NCI-H1092 treated with DMSO at 0.1 percent for 48 hours (cell line): Measurements from ENCODE around the gene FAHD2A.
"Not testable (repeated sequence)": the region's sequence is repeated elsewhere in the genome, so short reads cannot be mapped to it uniquely, and the experiment has no call there.

Experiments
- DNase-seq: peaks from one replicate; lab custom pipeline; 2025; lab: John Stamatoyannopoulos, UW

The FAHD2A gene

DNA sequence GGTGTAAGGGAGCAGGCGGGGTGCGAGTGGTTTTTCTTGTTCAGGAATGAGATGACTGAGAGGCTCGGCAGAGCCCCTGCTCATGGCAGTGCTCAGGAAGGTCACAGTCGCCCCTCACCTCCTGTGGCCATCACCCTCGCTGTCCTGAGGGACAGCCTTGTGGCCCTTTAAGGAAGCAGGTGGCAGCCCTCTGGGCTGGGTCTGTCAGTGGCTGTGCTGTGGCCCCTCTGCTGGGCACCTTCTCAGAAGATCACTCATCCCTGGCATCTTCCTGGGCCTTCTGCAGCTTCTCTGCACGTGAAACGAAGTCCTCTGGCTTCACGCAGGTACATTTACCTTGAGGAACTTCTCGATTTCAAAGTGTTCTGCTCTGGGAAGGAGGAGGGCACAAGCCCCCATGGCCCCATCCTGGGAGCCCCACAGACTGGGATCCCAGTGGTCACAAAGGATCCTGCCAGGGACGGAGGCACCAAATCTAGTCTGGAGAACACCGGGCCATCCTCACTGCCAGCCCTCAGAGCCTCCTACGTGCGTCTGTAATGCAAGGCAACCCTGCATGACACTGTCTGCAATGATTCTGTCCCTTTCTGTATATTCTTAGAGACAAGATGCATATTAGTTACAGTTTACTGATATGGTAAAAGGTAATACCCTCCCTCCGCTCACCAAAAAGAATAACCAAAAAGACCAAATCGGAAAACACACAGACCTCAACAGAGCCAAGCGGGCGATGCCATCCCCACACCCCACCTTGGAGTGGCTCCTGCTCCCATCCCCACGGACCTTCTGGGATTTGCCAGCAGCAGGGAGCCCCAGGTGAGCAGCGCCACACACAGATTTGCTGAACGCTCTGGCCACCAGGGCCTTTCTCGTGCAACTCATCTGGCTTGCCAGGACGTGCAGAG lies 25.9 kb upstream of the FAHD2A start:
- no peak for DNase-seq

DNA sequence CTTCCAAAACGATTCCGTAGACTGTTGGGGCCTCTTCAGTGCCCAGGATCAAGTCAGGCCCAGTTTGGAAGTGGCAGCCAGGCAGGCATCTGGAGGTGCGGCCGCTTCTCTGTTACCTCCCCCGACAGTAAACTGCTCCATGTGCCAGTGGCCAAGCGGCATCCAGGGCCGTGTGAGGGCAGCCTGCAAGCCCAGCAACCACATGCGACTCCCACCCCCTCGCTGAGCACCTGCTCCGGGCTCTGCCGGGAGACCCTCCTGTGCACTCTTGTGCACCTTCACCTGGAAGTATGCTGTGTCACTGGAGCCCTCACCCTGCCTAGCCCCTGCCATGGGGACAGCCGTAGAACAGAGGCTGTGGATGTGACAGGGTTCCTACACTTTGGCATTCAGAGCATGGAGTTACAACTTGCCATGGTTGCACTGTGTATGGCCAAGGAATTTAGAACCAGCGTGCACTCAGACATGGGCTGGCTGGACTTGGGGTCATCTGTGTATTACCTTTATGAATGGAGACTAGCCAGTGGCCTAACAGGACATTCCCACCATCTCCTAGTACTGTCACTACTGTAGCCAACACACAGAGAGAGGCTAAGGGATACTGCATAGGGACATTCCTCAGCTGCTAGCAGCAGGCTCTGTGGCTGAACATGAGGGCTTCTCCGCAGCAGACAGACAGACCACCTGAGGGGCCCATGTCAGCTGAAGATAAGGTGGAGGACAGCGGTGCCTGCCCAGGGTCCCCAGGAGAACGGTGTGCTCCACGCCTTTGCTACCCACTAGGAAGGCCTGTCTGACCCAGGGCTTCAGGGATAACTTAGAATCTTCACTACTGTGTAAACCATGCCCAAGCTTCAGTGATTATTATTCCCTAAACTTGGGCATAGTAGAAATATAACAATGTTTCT lies 25.0 kb upstream of the FAHD2A start:
- no peak for DNase-seq

DNA sequence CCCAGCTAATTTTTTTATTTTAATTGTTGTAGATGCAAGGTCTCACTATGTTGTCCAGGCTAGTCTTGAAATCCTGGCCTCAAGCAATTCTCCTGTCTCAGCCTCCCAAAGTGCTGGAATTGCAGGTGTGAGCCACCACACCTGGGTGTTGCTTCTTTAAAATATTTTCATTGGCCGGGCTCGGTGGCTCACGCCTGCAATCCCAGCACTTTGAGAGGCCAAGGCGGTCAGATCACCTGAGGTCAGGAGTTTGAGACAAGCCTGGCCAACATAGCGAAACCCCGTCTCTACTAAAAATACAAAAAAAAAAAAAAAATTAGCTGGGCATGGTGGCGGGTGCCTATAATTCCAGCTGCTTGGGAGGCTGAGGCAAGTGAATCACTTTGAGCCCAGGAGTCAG lies 24.2 kb upstream of the FAHD2A start:
- not testable (repeated sequence) for DNase-seq

DNA sequence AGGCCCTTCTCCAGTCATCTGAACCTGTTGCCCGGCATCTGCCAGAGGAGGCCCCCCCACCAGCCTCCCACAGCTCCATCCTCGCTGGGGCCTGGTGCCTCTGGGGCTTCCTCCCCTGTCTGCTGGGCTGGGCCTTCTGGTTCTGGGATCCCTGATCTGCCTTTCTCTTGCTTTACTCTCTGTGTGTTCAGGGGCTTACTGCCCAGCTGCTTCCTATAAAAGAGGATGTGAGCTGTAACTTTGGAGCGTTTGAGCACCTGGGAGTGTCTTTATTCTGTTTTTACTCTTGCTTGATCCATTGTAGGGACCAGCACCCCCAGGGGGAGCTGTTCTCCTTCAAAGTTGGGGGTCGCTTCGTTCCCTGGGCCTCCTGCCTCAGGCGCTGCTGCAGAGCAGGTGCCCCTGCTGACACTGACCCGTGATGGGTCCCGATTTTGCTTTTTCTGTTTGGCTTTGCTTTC lies 23.1 kb upstream of the FAHD2A start:
- no peak for DNase-seq

DNA sequence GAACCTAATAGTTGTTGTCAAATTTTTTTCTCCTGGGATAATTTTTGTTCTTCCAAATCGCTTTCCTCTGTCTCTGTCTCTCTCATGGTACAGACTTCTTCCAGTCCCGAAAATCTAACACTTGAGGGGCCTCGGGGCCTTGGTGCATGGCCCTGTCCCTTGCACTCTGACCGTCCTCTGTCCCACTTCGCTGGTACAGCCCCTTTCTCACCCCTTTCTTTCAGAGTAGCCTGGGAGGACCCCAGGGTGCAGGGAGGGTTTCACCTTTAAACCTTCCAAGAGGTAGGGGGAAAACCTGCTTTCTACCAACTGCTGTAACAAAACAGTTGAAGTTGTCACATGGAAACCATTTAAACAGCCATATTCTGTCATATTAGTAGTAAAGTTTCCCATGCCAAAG lies 22.2 kb upstream of the FAHD2A start:
- no peak for DNase-seq

DNA sequence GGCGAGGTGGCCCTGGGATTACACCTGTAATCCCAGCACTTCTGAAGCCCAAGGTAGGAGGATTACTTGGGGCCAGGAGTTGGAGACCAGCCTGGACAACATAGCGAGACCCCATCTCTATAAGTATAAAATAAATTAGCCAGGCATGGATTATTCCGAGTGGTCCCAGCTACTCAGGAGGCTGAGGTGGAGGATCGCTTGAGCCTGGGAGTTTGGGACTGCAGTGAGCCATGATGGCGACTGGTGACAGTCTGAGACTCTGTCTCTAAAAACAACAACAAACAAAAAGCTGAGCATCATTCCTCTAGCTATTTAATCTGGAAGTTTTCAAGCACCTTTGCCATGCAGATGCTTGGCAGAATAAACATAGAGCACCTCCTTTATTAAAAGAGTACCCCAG lies 21.8 kb upstream of the FAHD2A start:
- no peak for DNase-seq

DNA sequence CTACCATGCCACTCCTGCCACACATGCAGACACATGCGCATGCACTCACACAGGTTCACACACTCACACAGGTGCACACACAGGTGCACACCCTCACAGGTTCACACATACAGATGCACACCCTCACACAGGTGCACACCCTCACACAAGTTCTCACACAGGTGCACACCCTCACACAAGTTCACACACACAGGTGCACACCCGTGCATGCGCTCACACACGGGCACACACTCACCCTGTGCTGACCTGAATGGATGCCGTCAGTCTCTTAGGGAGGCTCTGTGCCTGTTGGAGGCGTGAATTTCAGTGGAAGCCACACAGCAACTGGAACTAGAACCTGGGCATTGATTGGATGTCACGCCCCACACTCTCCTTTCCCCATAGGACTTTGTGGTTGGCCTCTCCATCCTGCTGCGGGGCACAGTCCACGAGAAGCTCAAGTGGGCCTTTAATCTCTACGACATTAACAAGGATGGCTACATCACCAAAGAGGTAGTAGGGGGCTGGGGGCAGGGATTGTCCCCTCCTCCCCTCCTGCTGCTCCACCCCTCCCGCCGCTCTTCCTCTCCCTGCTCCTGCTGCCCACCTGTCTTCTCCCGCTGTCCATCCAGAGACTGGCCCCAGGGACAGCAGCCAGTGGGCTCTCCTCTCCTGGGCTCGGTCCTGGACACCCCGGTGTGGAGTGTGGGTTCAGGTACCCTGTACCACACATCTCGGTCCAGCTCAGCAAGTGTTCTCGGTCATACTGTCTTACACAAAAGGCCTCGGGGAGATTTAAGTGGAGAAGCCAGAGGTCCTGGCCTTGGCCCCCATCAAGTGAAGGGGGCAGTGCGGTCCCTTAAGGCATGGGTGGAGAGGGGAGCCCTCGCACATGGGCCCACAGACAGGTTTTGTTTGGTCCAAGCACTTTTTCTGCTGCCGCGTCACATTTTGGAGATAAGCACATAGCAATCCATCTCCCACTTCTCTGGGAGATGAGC lies 21.0 kb upstream of the FAHD2A start:
- no peak for DNase-seq

DNA sequence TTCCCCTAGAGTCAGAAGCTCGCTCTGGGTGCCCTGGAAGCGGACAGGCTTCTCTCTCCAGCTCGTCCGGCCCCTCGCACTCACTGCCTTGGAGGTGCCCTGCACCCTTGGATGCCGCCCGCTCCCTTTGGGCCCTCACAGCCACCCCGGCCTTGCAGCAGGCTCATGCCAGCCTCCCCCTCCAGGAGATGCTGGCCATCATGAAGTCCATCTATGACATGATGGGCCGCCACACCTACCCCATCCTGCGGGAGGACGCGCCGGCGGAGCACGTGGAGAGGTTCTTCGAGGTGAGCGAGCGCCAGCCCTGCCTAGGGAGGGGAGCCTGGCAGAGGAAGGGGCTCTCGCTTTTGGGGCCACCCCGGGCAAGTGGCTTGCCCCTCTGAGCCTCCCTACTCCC lies 20.3 kb upstream of the FAHD2A start:
- no peak for DNase-seq

DNA sequence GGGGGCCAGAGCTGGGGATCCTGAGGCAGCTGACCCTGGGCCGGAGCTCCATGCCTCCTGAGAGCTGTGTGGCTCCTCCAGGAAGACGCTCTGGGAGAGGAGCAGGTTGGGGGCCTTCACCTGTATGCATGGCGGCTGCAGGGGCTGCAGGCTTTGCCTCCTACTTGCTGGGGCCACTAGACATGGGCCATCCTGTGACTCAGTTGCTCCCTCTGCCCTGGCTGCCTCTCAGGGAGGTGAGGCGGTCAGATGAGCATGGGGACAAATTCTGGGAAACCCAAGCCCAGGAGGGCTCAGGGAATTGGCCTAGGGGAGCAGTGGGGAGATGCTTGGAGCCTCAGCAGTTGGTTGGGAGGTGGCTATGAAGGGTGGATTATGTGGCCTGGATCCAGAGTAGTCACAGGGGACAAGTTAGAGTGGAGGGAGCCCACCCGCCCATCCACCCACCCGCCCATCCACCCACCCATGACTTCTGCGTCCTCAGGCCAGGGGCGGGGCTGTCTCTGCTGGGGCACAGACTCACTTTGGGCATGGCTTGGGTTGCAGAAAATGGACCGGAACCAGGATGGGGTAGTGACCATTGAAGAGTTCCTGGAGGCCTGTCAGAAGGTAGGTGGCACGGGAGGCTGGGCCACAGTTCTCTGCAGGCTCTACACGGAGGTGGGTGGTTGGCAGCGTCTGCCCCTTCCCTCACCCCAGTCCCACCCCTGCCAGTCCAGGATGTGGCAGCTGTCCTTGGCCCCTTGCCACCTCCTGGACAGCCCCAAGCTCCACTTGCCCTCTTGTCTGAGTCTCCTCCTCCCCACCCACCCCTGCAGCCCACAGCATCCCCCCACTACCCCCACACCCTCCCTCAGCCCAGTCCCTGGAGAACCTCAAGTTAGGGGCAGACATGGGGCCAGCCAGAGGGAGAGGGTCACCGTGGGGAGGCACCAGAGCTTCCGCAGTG lies 19.5 kb upstream of the FAHD2A start:
- DNase-seq = no peak

DNA sequence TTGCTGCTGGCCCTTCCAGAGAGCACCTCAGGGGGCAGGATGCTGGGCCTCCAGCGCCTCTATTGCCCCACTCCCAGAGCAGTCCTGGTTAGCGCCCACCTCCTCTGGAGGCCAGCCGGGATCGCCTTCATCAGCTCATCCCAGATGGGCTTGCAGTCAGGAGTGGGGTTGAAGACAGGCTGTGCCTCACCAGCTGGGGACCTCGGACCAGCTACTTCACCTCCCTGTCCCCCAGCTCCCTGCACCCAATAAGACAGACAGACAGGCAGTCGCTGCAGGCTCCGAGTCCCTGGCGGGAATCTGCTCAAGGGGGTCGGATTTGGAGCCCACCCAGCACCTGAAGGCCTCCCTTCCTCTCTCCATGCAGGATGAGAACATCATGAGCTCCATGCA lies 18.9 kb upstream of the FAHD2A start:
- DNase-seq = no peak

DNA sequence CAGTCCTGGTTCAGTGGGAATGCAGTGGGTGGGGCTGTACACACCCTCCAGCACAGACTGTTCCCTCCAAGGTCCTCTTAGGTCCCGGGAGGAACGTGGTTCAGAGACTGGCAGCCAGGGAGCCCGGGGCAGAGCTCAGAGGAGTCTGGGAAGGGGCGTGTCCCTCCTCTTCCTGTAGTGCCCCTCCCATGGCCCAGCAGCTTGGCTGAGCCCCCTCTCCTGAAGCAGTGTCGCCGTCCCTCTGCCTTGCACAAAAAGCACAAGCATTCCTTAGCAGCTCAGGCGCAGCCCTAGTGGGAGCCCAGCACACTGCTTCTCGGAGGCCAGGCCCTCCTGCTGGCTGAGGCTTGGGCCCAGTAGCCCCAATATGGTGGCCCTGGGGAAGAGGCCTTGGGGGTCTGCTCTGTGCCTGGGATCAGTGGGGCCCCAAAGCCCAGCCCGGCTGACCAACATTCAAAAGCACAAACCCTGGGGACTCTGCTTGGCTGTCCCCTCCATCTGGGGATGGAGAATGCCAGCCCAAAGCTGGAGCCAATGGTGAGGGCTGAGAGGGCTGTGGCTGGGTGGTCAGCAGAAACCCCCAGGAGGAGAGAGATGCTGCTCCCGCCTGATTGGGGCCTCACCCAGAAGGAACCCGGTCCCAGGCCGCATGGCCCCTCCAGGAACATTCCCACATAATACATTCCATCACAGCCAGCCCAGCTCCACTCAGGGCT lies 17.5 kb upstream of the FAHD2A start:
- DNase-seq = no peak

DNA sequence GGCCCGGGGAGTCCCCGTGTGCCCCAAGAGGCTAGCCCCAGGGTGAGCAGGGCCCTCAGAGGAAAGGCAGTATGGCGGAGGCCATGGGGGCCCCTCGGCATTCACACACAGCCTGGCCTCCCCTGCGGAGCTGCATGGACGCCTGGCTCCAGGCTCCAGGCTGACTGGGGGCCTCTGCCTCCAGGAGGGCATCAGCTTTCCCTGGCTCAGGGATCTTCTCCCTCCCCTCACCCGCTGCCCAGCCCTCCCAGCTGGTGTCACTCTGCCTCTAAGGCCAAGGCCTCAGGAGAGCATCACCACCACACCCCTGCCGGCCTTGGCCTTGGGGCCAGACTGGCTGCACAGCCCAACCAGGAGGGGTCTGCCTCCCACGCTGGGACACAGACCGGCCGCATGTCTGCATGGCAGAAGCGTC lies 16.9 kb upstream of the FAHD2A start:
- no peak for DNase-seq

DNA sequence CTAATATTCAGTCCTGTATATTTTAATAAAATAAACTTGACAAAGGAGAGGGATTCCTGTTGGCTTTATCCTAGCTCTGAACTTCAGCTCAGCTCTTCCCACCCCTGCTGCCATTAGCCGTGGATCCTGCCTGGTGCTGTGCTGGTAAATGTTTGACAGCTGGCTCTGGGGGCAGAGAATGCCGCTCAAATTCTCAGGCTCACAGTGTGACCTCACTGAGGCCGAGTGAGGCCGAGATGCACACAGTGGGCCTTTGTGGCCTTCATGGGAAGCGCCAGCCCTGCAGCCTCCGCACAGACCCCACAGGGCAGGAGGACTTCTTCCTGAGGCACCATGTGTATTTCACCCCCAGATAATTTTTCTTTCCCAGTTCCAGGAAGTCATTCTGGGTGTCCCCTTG lies 16.5 kb upstream of the FAHD2A start:
- DNase-seq = no peak

DNA sequence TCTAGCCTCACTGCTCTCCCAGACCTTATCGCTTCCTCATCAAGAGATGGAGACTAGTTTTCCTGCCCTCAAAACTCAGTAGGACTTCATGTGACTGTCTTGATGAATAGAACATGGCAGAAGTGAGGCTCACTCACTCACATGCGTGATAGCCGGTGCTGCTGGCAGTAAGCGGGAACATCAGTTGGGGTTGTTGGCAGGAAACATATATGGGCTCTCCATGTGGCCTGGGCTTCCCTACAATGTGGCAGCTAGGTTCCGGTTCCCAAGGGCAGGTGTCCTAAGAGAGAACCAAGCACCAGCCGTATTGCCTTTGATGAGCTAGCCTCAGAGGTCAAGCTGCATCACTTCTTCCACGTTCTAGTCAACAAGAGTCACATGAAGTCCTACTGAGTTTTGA lies 15.2 kb upstream of the FAHD2A start:
- DNase-seq = no peak

DNA sequence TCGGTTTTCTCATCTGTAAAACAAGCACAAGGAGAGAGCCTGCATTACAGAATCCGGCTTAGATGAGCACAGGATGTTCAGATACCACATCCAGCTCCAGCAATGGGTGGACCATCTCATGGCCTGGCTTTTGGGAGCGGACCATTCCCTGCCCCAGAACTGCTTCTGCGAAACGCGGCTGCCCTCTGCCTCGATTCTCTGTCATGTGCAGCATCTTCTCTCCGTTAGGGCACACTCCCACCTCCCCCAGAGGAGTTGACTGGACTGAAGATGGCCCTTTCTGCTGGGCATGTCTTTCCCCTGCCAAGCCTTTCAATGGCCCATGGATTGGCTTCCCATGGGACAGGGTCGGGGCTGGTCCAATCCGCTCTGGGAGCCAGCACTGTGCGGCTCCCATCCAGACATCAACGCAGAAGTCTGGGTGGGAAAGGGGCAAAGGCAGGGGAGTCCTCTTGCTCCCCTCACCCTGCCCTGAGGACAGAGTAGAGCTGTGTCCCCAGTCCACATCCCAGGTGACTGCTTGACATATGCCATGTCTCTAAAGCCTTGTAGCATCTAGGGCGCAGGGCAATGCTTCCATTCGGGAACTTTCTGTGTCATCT lies 14.3 kb upstream of the FAHD2A start:
- no peak for DNase-seq

DNA sequence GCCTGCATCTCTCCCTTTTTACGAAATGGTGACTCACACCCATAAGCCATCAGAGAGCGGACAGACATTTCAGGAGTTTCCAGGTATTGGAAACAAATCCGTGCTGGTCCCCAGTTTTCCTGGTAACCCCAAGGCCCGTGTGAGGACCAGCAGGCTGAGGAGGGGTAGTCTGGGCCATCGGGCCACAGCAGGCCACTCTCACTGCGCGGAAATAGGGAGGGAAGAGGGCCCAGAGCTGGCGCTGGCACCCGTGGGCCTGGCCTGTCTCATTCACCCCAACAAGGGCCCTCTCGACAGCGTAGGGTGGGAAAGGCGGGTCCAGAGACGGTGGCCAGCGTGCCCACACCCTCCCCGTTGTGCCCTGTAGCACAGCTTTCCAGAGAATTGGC lies 13.7 kb upstream of the FAHD2A start:
- DNase-seq = no peak

DNA sequence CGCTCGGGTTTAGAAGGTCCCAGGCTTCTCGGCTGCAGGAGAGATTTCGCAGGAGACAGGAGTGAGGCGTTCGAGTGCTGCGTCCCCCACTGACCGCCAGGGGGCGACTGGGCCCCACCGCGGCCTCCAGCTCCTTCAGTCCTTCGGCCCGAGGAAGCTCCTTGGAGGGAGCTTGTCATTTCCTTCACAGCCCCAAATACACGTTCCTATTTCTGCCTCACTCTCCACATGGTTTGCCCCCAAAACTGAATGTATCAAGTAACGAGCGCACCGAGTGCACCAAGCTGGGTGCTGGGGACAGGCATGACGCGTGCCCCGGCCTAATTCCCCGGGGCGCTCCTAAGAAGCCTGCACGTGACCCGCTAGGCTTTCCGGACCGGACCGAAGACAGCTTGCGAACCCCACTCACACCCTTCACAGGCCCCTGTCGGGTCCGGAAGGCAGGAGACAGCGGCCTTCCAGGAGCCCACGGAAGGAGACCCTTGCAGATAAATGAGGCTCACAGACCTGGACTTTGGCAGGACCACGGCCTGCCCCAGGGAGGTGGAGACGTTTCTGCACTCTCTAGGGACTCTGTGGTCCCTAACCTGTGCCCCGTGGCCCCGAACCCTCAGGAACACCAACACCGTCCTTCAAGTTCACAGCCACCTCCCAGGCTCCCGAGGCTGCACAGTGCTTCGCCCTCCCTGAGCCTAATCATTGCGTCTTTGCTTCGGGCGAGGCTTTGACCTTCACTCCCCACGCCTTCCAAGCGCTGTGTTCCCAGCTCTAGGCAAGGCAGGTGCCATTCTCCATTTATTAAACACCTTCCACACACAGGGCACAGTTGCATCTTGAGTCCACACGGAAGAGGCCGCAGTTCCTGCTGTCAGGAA lies 13.0 kb upstream of the FAHD2A start:
- DNase-seq = peak; percentile 20

DNA sequence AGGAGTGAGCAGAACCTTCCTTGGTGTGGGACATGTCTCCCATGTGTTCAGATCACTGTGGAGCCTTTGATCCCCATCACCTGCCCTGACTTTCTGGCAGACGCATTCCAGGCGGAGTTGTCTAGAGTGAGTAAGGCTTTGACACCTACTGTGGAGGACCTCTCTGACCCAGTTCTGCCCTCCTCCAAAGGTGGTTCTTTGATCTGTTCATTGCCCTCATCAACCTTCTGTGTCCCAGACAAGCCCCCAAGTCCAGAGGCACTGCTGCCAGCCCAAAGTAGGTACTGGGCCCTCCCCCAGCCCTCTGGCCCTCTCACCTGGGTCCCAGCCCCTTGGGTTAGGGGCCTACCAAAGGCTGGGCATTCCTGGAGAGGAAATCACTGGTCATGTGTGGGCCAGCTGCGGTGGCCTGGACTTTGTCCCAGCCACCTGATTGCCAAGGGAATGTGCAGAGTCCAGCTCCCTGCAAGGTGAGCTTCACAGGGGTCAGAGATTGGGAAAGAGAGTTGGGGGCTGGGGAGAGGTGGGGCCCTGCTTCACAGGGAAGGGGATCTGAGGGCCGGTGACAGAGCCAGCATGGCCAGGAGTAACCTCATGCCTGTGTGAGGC lies 12.1 kb upstream of the FAHD2A start:
- DNase-seq = no peak
